Activated T-cell treated with anti-CD3 and anti-CD28 coated beads, Interleukin-2, amount 50 U/mL, for 48 hours (primary cell): Measurements from ENCODE around the gene ANKRD13A.

Source experiments
- DNase-seq, 2 experiments: peaks; one replicate each; pipeline ENCODE4 v3.0.0-alpha.2; 2020

The ANKRD13A gene

GRCh38 chr12:109998904-109999648 lies at the start of gene ANKRD13A:
Gene ANKRD13A, plus strand, starts transcription at chr12:109999430. Its CDS starts 259 bp downstream, at chr12:109999689.
- DNase-seq, result peak; percentile 90 to 92

- no peak for DNase-seq
Measured at GRCh38 chr12:109950625-109951024, 48.6 kb upstream of the ANKRD13A start.

- DNase-seq, result no peak
Measured at GRCh38 chr12:109951136-109951535, 48.1 kb upstream of the ANKRD13A start.

- no peak for DNase-seq
Measured at GRCh38 chr12:109951751-109952150, 47.5 kb upstream of the ANKRD13A start.

- DNase-seq, result no peak
Measured at GRCh38 chr12:109952160-109952858, 46.9 kb upstream of the ANKRD13A start.

GRCh38 chr12:109952873-109953272 lies 46.4 kb upstream of the ANKRD13A start:
- no peak for DNase-seq

- DNase-seq, result no peak
Measured at GRCh38 chr12:109953656-109954055, 45.6 kb upstream of the ANKRD13A start.

GRCh38 chr12:109958374-109958773 lies 40.9 kb upstream of the ANKRD13A start:
- DNase-seq, result no peak

DNA sequence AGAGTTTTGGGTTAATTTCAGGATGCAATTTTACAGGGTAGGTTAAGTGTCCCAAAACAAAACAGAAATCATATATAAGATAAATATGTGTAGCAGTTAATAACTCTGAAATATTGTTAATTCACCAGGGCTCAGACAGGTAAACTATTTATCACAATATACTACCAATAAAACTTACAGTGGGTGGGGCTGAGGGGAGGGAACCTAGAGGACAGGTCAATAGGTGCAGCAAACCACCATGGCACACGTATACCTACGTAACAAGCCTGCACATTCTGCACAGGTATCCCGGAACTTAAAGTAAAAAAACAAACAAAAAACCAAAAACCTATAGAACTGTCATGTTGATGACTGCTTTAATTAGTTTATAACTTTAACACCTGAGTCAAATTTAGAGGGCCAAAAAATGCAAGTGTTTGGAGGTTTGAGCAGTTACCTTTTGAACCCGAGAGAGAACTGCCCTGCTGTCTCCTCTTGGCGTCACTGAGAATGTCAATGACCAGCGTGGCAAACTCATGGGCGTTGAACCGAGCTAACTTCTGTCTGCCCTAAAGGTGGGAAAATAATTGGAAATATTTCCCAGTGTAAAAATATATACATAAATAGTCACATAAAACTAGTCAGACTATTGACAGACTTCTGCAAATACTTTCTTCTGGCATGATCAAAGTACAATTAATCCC lies 39.7 kb upstream of the ANKRD13A start:
- DNase-seq, result no peak

DNA sequence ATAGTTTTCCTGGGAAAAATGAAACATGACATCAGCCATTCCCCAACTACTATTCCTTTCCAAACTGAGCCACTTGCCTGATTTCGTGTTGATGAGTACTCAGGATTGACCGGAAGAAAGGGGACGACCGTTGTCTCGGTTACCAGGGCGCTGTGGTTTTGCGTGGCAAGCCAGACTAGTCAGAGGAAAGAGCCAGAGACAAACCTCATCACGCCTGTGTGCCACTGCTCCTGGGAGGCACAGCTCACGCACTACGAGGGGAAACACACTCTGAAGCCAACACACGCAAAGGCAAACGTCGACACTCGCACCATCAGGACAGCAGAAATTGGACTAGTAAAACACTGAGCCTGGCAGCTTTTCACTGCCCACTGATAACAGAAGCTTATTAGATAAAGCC lies 38.0 kb upstream of the ANKRD13A start:
- DNase-seq, result no peak

- DNase-seq, result no peak
Measured at GRCh38 chr12:109961612-109962011, 37.6 kb upstream of the ANKRD13A start.

DNA sequence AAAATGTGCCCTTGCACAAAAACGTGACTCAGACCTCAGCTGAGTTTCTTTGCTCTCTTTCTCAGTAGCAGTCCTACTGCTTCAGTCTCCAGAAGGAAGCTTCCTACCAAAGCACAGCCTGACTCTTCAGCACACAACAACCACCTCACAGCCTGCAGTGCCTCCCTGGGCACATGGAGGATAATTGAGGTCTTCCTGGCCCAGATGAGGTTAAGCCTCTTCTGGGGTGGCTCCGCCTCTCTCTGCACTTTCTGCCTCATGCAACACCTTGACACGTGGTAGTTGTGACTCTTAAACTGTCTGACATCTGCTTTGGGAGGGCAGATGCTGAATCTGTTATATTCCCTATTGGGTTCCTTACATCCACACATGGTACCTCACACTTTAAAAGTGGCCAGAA lies 36.8 kb upstream of the ANKRD13A start:
- DNase-seq, result no peak

DNA sequence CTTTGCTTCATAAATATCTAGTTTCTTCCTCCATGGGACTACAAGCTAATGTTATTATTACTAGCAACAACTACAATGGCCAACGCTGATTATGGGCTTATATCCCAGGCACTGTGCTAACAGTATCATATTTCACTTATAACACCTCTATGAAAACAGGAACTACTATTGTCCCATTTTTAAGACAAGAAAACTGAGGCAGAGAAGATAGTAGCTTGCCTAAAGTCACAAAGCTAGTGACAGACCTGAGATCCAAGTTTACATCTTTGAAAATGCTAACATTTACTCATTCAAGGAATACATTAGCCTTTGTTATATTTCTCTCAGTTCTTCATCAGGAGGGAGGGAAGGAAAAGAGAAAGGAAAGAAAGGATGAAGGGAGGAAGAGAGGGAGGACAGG lies 35.9 kb upstream of the ANKRD13A start:
- no peak for DNase-seq

DNA sequence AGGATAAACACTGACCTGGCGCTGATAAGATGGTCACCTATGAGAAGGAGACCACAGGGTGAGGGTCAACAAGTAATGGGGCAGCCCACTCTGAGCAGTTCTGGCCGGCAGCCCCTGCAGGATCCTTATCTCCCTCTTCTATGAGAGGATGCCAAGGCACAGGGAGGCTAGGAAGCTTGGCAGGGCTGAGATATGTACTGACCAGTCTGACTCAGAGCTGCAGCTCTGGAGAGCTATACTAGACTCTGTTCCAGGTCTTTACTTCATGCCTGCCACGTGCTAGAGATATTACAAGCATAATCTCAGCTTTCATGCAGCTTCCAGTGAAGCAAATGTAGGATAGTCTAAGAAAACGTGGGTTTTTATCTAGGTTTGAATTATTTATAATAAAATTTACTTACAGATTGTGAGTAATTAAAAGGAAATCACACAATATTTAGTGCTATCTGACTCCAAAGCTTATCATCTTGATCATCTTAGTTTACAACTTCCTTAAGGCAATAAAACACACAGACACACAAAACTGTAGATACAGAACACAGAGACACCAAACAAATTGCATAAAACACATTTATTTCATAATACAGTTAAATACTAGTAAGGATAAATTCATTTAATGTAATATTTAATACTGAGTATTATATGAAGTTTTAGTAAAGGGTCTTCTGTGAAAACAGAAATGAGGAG lies 35.3 kb upstream of the ANKRD13A start:
- no peak for DNase-seq

- DNase-seq, result no peak
Measured at GRCh38 chr12:109966546-109966945, 32.7 kb upstream of the ANKRD13A start.

GRCh38 chr12:109967383-109968031 lies 31.7 kb upstream of the ANKRD13A start:
- DNase-seq, result no peak

DNA sequence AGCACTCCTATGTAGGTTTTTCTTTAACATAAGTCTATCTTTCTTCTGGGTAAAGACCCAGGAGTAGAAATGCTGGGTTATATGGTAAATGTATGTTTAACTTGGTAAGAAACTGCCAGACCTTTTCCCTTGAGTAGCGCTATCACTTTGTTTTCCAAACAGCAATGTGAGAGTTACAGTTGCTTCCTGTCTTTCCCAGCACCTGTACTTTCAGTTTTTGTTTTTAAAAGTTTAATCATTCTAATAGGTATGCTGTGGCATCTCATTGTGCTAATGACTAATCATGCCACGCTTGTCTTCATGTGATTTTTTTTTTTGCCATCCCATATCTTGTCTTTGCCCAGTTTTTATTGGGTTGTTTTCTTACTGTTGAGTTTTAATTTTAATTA lies 31.2 kb upstream of the ANKRD13A start:
- no peak for DNase-seq

- DNase-seq, result no peak
Measured at GRCh38 chr12:109968801-109969200, 30.4 kb upstream of the ANKRD13A start.

DNA sequence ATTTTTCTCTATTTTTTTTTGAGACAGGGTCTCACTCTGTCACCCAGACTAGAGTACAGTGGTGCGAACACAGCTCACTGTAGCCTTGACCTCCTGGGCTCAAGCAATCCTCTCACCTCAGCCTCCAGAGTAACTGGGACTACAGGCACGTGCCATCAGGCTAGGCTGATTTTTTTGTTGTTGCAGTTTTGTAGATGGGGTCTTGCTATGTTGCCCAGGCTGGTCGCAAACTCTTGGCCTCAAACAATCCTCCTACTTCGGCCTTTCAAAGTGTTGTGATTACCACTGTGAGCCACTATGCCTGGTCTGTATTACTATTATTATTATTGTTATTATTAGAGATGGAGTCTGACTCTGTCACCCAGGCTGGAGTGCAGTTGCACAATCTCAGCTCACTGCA lies 26.4 kb upstream of the ANKRD13A start:
- DNase-seq, result no peak

DNA sequence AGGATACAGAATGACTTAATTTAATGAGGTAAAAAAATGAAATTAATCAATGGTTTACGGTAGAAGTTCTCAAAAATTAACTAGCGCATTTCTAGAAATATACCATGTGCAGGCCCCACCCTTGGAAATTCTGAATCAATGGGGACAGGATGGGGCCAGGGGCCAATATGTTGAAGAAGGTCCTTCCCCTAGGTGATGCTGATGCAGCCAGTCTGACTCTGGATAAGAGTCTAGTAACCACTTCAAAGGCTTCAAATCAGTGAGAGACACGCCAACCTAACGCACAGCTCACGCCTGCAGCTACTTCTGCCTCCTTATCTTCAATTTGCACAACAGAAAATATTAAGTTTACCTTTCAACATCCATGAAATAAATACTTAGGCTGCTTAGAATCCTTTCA lies 17.9 kb upstream of the ANKRD13A start:
- peak; percentile 53 to 66 for DNase-seq

DNA sequence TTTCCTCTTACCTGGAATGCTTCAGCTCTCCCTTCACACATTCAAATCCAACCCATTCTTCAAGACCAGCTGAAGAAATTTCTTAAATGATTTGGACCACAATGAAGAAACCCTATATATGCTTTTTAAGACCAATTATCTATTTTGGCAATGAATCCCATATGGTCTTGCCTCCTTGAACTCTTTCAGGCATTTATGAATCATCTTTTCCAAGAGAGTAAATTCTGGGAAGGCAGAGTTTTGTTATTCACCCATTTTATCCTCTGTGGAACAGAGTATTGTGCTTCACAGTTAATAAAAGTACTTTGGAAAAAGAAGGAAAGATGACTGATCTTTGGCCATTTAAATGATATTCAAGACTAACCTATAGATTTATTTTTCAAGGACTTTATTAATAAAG lies 17.0 kb upstream of the ANKRD13A start:
- DNase-seq, result no peak

DNA sequence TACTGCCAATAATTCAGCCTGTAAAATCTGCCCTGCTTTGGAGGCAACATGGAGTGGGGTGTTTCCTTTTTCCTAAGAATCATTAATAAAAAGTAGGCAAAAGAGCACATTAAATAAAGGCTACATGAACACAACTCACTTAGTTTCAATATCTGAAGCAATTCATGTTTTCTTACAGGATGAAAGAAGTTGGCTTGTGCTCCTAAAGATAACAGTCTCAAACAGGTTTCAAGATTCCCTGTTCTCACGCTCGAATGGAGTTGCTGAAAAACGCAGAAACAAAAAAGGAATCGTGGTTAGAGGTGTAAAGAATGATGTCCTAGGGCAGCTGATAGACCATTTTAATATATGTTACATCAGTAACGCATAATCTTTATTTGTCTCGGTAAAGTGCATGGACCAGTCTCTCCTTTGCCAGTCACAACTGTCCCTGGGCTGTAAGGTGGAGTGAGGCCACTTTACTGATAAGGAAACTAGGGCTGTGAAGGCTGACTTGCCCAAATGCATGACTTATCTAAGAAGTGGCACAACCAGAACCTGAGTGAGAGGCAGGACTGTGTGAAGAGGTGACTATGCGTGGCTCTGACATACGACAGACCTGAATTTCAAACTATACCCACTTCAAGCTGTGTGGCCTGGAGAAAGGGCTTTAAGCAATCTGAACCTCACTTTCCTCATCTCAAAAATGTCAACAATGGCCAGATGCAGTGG lies 15.6 kb upstream of the ANKRD13A start:
- DNase-seq, result no peak
